ENCODE measurements around the gene PPP2R3C.

- TF ChIP-seq EZH2 (IDR thresholded peaks at IDR 0.05; ENCODE audit: low read length, missing control alignments) (no peak), CTCF (conservative IDR thresholded peaks at IDR 0.05 in 1 of 2, IDR thresholded peaks at IDR 0.05 in 1 of 2; ENCODE audit: low read depth in 1 of 2, low read length in 2 of 2) (no peak)
These were observed 534 bp downstream of the PPP2R3C start for GRCh38 chr14:35121026-35121886.
